IPS DF 6.9 (cell line): ENCODE measurements around the gene RPS6KA3.

ENCODE experiments used
- DNase-seq: peaks from one replicate; pipeline ENCODE4 v3.0.0-alpha.2; 2013; ENCODE audit warnings: low read depth, low spot score
- H3K27ac ChIP-seq: one replicate; pipeline ENCODE4 v1.5.1; 2013; ENCODE audit warnings: low read length, control low read depth
- H3K27me3 ChIP-seq: 2 replicates; pipeline ENCODE4 v1.6.1; 2013; ENCODE audit warnings: mild to moderate bottlenecking, low read length; ENCODE audit not compliant: control insufficient read depth, insufficient read depth
- H3K36me3 ChIP-seq: 2 replicates; pipeline ENCODE4 v1.6.1; 2013; ENCODE audit warnings: low read length; ENCODE audit not compliant: control insufficient read depth, insufficient read depth
- H3K4me1 ChIP-seq: 2 replicates; pipeline ENCODE4 v1.6.1; 2013; ENCODE audit warnings: low read length; ENCODE audit not compliant: control insufficient read depth, insufficient read depth
- H3K4me3 ChIP-seq: 2 replicates; pipeline ENCODE4 v1.5.1; 2013; ENCODE audit warnings: mild to moderate bottlenecking, low read length
- H3K9me3 ChIP-seq: 2 replicates; pipeline ENCODE4 v1.6.1; 2013; ENCODE audit warnings: low read length, inconsistent platforms; ENCODE audit not compliant: control insufficient read depth, insufficient read depth
- WGBS: extraction: QIAGEN DNeasy Blood & Tissue Kit; methylation state at CpG from one replicate; pipeline ENCODE4 v1.1.7; 2013; ENCODE audit warnings: mixed read lengths, missing lambda C conversion rate; ENCODE audit not compliant: insufficient read length, insufficient coverage; 5-methylcytosine and 5-hydroxymethylcytosine counted together

Gene RPS6KA3

GRCh38 chrX:20244931-20245330 is 21.8 kb downstream of the RPS6KA3 start:
- Histone ChIP-seq H3K4me1 (no peaks in the 10 kb centered on the region), H3K27ac (no peak overlapping the region), H3K27me3 (no peaks in the 10 kb centered on the region), H3K9me3 (no peaks in the 10 kb centered on the region), H3K4me3 (no peak overlapping the region), H3K36me3 (no peaks in the 10 kb centered on the region)
- no peak for DNase-seq
- WGBS, result 100% methylated on average over 1 of the region's 2 CpGs

DNA sequence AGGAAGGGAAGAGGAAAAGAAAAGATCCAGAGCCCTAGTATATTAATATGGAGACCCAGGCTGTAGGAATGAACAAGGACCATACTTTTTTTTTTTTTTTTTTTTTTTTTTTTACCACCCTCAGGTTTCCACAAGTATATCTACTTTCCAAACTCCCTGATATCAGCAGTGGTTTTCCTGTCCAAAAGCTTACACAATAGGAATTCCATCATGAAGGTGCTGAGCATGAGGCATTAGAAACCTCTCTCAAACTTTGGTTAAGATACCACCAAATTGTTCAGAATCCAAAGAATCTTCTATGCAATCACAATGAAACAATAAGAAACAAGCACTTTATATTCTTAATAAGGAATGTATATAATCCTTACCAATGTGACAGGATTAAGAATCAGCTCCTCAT is 26.5 kb downstream of the RPS6KA3 start:
- Histone ChIP-seq H3K9me3 (no peaks in the 10 kb centered on the region), H3K4me1 (no peaks in the 10 kb centered on the region), H3K4me3 (no peak overlapping the region), H3K27ac (no peak overlapping the region), H3K36me3 (no peaks in the 10 kb centered on the region), H3K27me3 (no peaks in the 10 kb centered on the region)
- no peak for DNase-seq

DNA sequence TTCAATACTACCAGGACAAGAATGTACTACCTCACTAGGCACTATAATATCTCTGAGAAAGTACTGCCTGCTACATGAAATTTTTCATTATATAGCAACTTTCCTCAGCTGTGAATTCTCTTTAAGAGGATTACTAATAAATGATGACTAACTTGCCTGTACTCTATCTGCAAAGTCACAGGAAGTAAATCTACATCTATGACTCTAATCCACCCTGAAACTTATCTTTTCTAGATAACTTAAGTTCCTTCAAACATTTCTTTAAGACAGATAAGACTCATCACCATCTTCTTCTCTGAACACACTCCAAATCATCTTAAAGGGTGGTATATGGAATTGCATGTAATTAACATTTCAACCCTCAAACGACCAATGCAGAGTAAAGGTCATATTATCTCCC is 28.8 kb downstream of the RPS6KA3 start:
- Histone ChIP-seq H3K27ac (no peak overlapping the region), H3K4me1 (no peaks in the 10 kb centered on the region), H3K36me3 (no peaks in the 10 kb centered on the region), H3K4me3 (no peak overlapping the region), H3K27me3 (no peaks in the 10 kb centered on the region), H3K9me3 (no peaks in the 10 kb centered on the region)
- no CpG with 5 or more reads among the region's 1 CpG for WGBS
- DNase-seq, result no peak

DNA sequence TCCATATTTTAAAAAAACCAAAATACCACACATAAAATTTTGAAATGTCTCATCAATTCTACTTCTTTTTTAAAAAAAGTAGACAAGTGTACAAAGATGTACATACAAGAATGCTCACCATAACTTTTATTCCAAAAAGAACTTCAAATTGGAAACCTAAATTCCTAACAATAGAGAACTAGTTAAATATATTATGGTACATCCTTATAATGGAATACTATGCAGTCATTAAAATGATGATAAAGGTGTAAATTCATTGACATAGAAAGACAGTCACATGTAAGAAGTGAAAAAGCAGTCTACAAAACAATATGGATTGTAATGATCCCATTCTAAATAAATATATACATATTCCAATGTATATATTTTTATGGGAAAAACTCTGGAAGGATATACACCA is 31.0 kb downstream of the RPS6KA3 start:
- H3K36me3 ChIP-seq, result no peaks in the 10 kb centered on the region

DNA sequence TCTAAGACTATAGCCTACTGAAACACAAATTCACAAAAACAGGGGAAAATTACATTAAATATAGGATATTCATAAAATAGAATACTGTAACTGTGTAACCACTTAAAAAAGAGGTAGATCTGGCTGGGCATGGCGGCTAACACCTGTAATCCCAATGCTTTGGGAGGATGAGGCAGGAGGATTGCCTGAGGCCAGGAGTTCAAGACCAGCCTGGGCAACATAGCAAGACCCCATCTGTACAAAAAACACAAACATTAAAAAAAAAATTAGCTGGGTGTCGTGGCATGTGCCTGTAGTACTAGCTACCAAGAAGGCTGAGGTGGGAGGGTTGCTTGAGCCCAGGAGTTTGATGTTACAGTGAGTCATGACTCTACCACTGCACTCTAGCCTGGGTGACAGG is 33.4 kb downstream of the RPS6KA3 start:
- Histone ChIP-seq H3K27me3 (no peaks in the 10 kb centered on the region), H3K36me3 (no peaks in the 10 kb centered on the region), H3K4me3 (no peak overlapping the region), H3K9me3 (no peaks in the 10 kb centered on the region), H3K4me1 (no peaks in the 10 kb centered on the region), H3K27ac (no peak overlapping the region)
- DNase-seq, result no peak
- no CpG with 5 or more reads among the region's 2 CpGs for WGBS

More for the DNA sequence above, 31.0 kb downstream of the RPS6KA3 start:
- Histone ChIP-seq H3K27ac (no peak overlapping the region), H3K4me3 (no peak overlapping the region), H3K9me3 (no peaks in the 10 kb centered on the region), H3K27me3 (no peaks in the 10 kb centered on the region), H3K4me1 (no peaks in the 10 kb centered on the region)
- DNase-seq, result no peak

GRCh38 chrX:20231598-20231997 is 35.1 kb downstream of the RPS6KA3 start:
- Histone ChIP-seq H3K4me1 (no peaks in the 10 kb centered on the region), H3K4me3 (no peak overlapping the region), H3K27me3 (no peaks in the 10 kb centered on the region), H3K9me3 (no peaks in the 10 kb centered on the region), H3K27ac (no peak overlapping the region), H3K36me3 (no peaks in the 10 kb centered on the region)
- no CpG with 5 or more reads among the region's 4 CpGs for WGBS
- DNase-seq, result no peak

DNA sequence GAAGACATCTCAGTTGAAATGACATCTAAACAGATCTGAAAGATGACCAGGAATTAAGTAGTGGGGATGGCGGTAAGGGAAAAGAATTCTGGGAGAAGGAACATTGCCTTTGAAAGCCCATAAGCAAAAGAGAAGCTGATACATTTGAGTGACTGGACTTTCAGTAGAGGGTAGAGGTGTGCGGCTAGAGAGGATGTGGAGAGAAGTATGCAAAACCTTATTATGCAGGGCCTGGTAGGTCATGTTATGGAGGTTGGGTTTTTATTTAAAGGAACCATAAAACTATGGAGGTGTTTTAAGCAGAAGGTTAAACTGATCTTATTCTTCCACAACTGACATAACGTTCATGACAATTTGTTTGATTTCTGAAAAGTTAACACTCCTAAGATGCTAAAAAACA is 36.3 kb downstream of the RPS6KA3 start:
- no peaks in the 10 kb centered on the region for H3K4me1 ChIP-seq
- H3K4me3 ChIP-seq, result no peak overlapping the region
- no peaks in the 10 kb centered on the region for H3K27me3 ChIP-seq
- no CpG with 5 or more reads among the region's 3 CpGs for WGBS
- no peaks in the 10 kb centered on the region for H3K36me3 ChIP-seq
- H3K27ac ChIP-seq, result no peak overlapping the region
- no peaks in the 10 kb centered on the region for H3K9me3 ChIP-seq
- DNase-seq, result no peak

DNA sequence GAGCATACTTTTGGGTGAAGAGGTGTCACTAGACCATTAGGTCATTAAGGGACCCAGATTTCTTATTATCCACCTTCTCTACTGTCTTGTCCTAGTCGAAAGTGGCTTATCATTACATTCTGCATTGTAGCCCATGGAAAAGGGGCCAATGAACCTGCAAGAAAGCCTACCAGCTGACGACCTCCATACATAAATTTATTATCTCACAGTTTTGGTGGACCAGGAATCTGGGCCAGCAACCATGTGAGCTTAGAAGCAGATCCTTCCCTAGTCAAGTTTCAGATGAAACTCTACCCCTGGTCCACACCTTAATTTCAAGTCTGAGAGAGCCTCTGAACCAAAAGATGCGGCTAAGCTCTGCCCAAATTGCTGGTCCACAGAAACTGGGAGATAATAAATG is 37.6 kb downstream of the RPS6KA3 start:
- no peaks in the 10 kb centered on the region for H3K4me1 ChIP-seq
- no CpG with 5 or more reads among the region's 3 CpGs for WGBS
- no peak for DNase-seq
- H3K27me3 ChIP-seq, result no peaks in the 10 kb centered on the region
- H3K4me3 ChIP-seq, result no peak overlapping the region
- no peaks in the 10 kb centered on the region for H3K9me3 ChIP-seq
- no peaks in the 10 kb centered on the region for H3K36me3 ChIP-seq
- no peak overlapping the region for H3K27ac ChIP-seq

- Histone ChIP-seq H3K4me3 (no peak overlapping the region), H3K27ac (no peak overlapping the region), H3K27me3 (no peaks in the 10 kb centered on the region), H3K36me3 (no peaks in the 10 kb centered on the region), H3K4me1 (no peaks in the 10 kb centered on the region), H3K9me3 (no peaks in the 10 kb centered on the region)
- peak; percentile 1 for DNase-seq
- WGBS, result no CpG with 5 or more reads among the region's 2 CpGs
Measured at GRCh38 chrX:20228245-20228644, 38.5 kb downstream of the RPS6KA3 start.

- Histone ChIP-seq H3K4me3 (no peak overlapping the region), H3K9me3 (no peaks in the 10 kb centered on the region), H3K36me3 (no peaks in the 10 kb centered on the region), H3K27ac (no peak overlapping the region), H3K27me3 (no peaks in the 10 kb centered on the region), H3K4me1 (no peaks in the 10 kb centered on the region)
- no CpG with 5 or more reads among the region's 2 CpGs for WGBS
- DNase-seq, result no peak
Measured at GRCh38 chrX:20227116-20227515, 39.6 kb downstream of the RPS6KA3 start.

DNA sequence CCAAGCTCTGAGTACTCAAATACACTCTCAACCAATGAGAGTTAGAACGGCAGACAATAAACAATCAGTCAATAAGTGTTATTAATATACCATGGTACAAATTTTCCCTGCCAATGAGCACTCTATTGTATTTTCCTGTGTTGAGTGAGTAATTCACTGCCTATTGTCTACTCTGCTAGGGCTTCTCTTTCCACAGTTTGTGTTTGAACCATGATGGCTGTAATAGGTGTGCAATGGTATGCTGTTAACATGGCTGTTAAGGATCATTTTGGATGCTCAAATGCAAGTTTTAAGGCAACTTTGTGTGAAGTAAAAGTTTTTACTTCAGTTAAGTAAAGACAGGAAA is 41.2 kb downstream of the RPS6KA3 start:
- Histone ChIP-seq H3K27me3 (no peaks in the 10 kb centered on the region), H3K27ac (no peak overlapping the region), H3K4me3 (no peak overlapping the region), H3K9me3 (no peaks in the 10 kb centered on the region), H3K4me1 (no peaks in the 10 kb centered on the region), H3K36me3 (no peaks in the 10 kb centered on the region)
- no peak for DNase-seq
- WGBS, result no CpG with 5 or more reads among the region's 1 CpG
